ENCODE measurements around the gene PI4KB.
"Not testable (repeated sequence)": the region's sequence is repeated elsewhere in the genome, so short reads cannot be mapped to it uniquely, and the experiment has no call there.

PI4KB gene

GRCh38 chr1:151275341-151275740 lies 51.9 kb downstream of the PI4KB start:
- FAIRE-seq, result not testable (repeated sequence)

- no peak for FAIRE-seq
Measured at GRCh38 chr1:151273924-151274466, 53.2 kb downstream of the PI4KB start.

GRCh38 chr1:151267760-151268159 lies 59.5 kb downstream of the PI4KB start:
- no peak for FAIRE-seq

- no peak for FAIRE-seq
Measured at GRCh38 chr1:151266821-151267220, 60.4 kb downstream of the PI4KB start.

- FAIRE-seq, result no peak
Measured at GRCh38 chr1:151266315-151266714, 60.9 kb downstream of the PI4KB start.

GRCh38 chr1:151265446-151266236 lies 61.6 kb downstream of the PI4KB start:
- FAIRE-seq, result no peak

GRCh38 chr1:151259351-151259750 lies 67.9 kb downstream of the PI4KB start:
- FAIRE-seq, result no peak

GRCh38 chr1:151255381-151255780 lies 71.8 kb downstream of the PI4KB start:
- FAIRE-seq, result no peak

- no peak for FAIRE-seq
Measured at GRCh38 chr1:151254217-151255213, 72.7 kb downstream of the PI4KB start, which contains the start of gene PSMD4. PSMD4 (plus strand) TSS chr1:151254734; CDS start chr1:151254783, 49 bp downstream.

GRCh38 chr1:151251656-151252470 lies 75.4 kb downstream of the PI4KB start:
- FAIRE-seq, result no peak

GRCh38 chr1:151246786-151247185 lies 80.4 kb downstream of the PI4KB start:
- FAIRE-seq, result no peak

- no peak for FAIRE-seq
Measured at GRCh38 chr1:151243683-151244216, 83.5 kb downstream of the PI4KB start.

- FAIRE-seq, result no peak
Measured at GRCh38 chr1:151242442-151242841, 84.8 kb downstream of the PI4KB start.
